ENCODE results near the gene ERP44.

DNA sequence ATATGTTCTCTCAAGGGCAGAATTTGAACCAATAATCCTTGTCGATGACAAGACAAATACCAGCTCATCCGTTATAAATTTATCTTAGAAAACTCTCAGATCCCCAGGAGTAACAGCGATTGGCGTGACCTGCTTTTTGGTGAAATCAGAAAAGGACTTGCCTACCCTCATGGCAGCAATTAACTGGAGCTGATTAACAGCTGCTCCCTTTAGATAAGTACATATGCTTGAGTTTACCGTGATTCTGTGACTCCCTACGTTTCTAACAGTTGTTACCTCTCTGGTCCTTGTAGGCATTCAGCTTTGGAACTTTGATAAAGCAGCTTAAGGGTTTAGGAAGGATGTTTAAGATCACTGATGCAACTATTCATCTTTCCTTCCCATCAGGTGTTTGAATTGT lies 2.8 kb upstream of the ERP44 start:
- TF ChIP-seq EZH2 (IDR thresholded peaks at IDR 0.05) (no peak), CTCF (IDR thresholded peaks at IDR 0.05) (no peak), EZH2phosphoT487 (IDR thresholded peaks at IDR 0.05) (no peak)
